ENCODE data around the gene AGPAT4.
"Not testable (repeated sequence)": the region's sequence is repeated elsewhere in the genome, so short reads cannot be mapped to it uniquely, and the experiment has no call there.

Gene AGPAT4, protein sequence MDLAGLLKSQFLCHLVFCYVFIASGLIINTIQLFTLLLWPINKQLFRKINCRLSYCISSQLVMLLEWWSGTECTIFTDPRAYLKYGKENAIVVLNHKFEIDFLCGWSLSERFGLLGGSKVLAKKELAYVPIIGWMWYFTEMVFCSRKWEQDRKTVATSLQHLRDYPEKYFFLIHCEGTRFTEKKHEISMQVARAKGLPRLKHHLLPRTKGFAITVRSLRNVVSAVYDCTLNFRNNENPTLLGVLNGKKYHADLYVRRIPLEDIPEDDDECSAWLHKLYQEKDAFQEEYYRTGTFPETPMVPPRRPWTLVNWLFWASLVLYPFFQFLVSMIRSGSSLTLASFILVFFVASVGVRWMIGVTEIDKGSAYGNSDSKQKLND

DNA sequence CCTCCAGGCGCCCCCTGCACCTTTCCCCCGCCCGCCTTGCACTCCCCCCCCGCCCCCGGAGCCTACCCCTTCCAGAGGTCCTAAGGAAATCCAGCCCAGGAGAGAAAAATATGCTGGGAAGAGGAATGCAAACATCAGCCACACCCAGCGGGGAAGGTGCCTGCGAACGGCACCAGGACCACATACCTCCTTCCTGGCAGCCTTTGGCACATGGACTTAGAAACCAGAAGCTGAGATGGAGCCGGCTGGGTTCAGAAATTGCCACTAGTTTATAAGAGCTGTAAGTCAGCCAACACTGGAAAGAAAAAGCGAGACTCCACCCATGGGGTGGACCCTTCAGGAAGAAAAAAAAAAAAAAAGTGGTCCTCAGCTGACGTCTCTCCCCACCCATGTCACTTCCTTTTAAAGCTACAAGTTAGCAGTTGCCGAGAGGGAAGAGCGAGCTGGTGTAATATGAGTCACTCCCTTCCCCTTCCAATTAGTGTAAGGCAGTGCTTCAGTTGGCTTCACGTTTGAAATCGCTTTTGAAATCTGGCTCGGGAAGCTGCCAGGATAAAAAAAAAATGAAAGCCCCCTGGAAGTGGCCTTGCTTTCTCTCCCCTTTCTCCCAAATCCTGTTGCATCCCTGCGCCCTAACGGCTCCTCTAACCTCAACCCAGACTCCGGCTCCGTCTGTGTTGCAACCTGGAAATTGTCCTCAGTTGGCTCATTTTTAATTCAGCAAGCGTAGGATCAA, at the start of gene AGPAT4:
TSS of gene AGPAT4 (minus strand) at position 310 of the 736 bp plus-strand sequence. CDS start 41,848 bp downstream, outside the sequence.
- DNase-seq = peak; percentile 44 to 52

DNA sequence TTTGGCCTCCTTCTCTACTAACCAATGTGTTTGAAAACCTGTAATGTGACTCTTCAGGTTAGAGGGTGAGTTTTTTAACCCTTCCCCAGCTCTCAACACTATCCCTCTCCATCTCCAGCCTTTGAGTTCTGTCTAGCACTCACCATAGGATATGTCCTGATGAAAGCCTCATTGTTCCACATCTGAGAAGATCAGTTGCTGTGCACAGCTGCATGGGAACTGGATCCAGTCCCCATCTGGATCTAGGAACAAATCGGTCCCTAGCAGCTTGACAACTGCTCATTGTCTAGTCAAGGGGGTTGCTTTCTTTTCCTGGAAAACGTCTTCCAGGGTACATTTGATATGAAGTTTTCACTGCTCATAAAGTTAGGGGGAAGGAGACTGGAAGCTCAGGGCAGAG, 45.4 kb upstream of the AGPAT4 start:
- DNase-seq = no peak

DNA sequence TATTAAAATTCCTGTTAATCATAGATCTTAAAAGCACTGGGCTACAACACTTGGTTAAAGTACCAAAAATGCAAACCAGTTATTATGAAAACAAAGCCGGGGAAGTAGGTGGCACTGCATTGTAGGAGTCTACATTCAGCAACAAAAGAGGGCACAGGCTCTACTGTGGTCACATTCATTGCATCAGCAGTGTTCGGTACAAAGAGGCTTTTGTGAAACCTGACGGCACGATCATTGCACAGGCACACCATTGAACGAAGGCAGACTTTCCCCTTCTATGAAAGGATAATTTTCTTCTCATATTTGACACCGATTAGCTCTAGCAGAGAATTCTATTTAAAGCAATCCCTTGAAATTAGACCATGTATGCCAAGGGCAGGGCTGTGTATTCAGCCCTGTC, 44.6 kb upstream of the AGPAT4 start:
- no peak for DNase-seq

DNA sequence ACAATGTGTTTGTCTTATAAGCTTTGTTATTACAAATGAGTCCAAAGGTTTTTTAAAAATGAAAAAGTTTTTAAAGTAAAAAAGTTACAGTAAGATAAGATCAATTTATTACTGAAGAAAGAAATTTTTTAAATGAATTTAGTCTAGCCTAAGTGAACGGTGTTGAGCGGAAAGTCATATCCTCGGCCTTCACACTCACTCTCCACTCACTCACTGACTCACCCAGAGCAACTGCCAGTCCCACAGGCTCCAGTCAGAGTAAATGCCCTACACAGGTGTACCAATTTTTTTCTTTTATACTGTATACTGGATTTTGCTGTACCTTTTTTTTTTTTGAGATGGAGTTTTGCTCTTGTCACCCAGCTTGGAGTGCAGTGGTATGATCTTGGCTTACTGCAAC, 42.7 kb upstream of the AGPAT4 start:
- no peak for DNase-seq

DNA sequence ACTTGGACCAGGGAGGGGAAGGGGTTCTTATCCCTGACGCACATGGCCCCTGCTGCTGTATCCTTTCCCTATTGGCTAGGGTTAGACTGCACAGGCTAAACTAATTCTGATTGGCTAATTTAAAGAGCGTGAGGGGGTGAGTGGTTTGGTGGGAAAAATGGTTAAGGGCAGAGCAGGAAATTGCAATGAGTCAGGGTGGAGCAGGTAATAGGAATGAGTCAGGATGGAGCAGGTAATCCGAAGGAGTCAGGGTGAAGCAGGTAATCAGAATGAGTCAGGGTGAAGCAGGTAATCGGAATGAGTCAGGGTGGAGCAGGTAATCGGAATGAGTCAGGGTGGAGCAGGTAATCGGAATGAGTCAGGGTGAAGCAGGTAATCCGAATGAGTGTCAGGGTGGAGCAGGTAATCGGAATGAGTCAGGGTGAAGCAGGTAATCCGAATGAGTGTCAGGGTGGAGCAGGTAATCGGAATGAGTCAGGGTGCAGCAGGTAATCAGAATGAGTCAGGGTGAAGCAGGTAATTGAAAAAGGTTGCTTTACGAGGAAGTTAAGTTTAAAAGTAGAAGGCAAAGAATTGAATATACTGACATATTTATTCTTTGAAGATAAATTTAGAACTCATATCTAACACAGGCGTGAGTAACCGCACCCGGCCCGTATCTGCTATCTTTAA, 41.5 kb upstream of the AGPAT4 start:
- not testable (repeated sequence) for DNase-seq

DNA sequence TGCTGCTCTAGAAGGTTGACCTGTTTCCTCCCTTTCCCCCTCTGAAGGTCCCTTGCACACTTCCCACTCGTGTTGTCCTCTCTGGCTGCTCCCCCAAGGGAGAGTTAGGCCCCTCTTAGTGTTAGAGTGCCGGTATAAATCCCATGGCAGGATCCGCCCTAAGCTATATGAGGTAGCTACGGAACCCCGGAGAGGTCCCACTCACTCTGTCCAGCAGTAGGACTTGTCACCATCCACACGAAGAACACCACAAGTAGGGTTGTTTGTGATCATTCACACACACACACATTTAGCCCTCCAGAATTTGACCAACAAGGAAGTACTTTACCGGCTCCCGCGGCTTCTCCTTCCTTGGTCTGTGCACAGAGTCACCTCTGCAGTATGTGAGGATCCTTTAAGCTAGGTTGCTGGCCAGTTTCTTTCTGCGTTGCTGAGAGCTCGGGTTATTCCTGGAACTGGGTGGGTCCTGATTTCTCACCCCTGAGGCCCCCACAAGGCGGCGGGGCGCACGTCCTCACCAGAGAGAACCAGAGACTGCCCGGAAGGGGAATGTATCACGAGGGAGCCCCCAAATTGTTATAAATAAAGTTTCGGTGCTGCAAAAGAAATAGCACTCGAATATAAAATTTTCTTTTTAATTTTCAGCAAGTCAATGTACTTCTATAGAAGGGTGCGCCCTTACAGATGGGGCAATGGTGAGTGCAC, 40.8 kb upstream of the AGPAT4 start:
- DNase-seq = not testable (repeated sequence)

DNA sequence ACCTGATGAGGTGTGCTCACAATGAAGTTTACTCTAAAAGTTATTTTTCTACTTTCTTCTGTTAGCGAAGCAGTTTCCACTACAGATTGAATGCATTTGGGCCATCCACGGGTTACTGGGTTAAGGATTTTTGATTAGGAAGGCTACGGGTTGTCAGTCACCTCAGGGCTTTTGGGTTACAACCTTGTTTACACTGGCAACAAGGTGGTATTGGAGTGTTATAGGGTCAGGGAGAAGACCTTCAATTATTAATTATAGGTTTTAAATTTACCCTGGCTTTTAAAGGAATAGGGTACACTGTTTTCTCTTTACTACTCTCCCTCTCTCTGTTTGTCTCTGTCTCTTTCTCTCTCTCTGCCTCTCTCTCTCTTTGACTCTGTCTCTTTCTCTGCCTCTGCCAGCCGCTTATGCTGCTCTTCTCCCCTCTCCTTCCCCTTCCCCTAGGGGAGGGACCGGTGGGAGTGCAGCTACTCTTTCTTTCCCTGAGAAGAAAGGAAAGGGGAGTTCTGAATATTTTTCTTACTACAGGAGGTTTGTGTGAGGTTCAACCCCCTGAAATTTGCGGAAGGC, 40.2 kb upstream of the AGPAT4 start:
- no peak for DNase-seq

DNA sequence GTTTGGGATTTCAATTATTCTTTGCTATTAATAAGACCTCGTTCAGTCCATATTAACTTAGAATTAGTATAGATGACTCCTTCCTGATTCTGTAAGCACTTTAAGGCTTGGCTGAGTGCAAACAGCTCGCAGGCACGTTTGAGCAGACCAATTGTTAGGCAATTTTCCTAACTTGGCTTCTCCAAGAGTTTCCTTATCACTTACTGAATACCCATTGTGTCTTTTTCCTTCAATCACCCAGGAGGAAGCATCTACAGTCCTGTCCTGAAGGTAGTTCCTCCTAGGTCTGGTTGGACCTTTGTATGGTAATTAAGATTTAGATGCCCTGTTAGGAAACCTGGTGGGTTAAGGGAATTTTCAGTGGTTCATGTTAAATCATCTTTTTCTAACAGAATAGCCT, 39.6 kb upstream of the AGPAT4 start:
- DNase-seq = not testable (repeated sequence)

DNA sequence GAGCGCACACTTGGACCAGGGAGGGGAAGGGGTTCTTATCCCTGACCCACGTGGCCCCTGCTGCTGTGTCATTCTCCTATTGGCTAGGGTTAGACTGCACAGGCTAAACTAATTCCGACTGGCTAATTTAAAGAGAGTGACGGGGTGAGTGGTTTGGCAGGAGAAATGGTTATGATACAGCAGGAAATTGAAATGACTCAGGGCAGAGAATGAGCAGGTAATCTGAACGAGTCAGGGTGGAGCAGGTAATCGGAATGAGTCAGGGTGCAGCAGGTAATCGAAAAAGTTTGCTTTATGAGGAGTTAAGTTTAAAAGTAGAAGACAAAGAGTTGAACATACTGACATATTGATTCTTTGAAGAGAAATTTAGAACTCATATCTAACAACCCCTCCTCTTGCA, 35.9 kb upstream of the AGPAT4 start:
- DNase-seq = not testable (repeated sequence)

DNA sequence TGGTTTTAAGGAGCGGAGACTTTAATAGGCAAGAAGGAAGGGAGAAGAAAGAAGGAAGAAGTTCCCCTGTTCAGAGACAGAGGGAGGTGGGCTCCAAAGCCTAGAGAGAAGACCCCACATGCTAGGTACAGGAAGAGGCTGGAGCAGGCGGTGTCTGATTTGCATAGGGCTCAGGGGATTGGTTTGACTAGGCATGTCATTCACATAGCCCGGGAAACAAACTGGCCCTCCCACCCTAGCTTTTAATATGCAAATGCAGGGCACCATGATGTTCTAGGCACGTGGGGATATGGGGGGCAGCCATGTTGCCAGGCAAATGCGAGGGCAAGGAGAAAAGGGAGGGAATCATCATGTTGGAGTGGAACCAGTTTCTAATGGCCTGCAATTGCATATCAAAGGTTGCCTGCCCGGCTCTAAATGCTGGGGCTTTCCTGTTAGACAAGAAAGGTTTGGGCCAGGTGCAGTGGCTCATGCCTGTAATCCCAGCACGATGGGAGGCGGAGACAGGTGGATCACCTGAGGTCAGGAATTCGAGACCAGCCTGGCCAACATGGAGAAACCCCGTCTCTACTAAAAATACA, 34.3 kb upstream of the AGPAT4 start:
- no peak for DNase-seq

DNA sequence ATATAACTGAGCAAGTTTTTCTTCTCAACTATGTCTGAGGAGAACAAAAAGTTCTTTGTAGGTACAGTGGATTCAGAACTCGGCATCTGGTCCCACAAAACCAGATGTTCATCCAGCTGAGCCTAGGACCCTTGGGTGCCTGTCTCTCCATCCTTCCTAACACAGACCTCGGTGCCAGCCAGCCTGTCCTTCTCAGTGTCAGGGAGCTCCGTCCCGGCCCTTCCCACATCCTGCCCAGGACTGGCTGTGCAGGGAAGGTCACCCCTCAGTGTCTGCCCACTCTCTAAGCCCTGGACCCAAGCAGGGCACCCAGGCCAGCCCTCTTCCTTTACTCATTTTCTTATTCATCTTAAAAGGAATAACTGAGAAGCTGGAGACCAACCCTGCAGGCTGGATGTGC, 32.0 kb upstream of the AGPAT4 start:
- no peak for DNase-seq

DNA sequence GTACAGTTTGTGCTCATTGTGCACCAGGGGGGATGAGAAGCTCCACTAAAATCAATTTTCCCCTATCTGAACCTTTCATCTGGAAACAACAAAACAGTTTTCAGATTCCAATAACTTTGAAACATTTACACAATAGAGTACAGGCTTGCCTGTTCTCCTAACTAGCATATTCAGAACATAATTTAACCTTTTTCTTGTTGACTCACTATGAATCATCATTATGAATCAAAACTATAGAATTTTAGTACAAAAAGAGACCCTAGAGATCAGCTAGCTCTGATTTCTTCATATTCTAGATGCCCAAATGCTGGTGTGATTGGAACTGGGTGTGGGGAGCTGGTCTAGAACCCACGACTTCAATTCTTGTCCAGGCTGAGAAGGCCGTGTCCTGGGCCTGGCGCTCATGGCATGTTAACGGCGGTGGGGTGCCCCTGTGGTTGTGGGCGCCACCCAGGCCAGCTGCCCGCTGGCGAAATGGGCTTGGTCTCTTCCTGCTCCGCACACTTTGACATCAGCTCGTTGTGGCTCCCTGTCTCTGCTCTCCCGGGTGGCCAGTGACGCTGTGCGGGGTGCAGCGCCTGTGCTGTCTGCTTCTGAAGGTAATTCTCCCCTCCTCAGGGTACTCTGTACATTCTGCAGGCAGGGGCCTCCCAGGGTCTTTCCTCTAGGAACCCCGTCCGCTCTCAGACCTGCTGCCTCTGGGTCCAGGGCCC, 29.9 kb upstream of the AGPAT4 start:
- no peak for DNase-seq

DNA sequence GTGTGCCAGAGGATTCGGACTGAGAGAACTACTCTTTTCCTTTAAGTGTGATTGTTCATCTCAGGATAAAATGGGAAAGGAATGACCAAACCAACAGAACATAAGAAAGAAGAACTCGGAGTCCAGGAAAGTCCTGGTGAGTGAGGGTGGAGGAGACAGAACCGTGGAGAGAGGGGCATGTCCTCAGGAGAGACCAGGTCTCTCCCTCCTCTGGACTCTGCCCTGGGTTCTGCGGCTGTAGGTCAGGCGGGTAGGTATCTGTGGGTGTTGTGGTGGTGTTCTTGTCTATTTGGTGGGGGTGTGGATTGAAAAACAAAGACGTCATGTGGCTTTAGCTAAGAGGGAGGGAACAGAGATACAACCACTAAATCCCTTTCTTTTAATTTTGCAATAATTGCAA, 29.1 kb upstream of the AGPAT4 start:
- DNase-seq = no peak

DNA sequence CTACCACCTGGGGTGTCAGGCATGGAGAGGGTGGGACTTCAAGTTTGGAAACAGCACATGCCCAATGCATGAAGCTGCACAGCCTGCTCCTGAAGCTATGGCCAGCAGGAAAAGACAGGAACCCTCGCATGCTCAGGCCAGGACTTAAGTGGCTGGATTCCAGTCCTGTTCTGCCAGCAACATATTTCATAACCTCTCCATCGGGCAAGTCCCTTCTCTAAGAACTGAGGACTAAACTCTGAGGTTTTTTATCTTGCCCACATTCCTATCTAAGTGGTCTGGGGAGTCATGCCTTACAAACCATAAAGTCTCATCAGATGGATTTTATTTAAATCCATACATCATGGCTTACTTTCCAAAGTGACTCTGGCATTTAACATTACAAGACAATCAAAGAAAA, 27.5 kb upstream of the AGPAT4 start:
- DNase-seq = no peak

DNA sequence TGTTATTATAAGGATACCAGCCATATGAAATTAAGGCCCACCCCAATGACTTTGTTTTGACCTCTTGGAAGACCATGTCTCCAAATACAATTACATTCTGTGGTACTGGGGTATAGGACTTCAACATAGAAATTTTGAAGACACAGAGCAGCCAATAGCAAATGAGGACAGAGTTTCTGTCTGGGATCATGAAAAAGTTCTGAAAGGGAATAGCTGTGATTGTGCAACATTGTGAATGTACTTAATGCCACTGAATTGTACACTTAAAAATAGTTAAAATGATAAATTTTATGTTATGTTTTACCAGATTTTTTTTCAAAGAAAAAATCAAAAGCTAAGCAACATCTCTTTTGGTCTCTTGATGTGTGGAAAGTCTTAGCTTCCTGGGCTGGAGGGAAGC, 27.0 kb upstream of the AGPAT4 start:
- no peak for DNase-seq

DNA sequence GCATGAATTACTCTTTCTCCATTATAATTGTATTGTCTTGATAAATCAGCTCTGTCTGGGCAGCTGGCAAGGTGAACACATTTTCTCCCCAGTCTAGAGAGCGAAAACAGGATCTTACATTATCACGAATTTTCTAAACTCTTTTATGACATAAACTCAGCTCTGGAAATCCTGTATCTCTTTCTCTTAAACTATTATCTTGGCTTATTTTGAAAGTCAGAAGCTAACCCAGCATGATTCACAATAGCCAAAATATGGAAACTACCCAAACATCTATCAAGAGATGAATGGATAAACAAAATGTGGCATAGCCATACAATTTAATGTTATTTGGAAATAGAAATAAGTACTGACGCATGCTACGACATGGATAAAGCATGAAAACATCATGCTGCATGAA, 25.9 kb upstream of the AGPAT4 start:
- DNase-seq = no peak

DNA sequence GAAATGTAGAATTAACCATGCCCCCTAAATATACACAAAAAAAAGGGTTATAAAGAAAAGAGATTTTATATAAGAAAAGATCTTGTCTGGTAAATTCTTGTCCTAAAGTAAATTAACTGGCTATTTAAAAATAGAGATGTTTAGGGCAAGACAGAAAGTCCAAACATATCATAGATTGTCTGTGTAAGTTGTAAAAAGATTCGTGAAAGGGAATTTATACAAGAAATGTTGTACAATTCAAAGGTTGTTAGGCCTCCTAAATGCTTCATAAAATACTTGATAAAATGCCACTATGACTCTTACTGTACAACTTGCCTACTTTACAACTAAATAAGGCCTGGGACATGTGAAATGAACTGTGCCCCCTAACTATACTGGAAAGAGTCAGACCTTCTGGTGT, 21.9 kb upstream of the AGPAT4 start:
- DNase-seq = no peak

DNA sequence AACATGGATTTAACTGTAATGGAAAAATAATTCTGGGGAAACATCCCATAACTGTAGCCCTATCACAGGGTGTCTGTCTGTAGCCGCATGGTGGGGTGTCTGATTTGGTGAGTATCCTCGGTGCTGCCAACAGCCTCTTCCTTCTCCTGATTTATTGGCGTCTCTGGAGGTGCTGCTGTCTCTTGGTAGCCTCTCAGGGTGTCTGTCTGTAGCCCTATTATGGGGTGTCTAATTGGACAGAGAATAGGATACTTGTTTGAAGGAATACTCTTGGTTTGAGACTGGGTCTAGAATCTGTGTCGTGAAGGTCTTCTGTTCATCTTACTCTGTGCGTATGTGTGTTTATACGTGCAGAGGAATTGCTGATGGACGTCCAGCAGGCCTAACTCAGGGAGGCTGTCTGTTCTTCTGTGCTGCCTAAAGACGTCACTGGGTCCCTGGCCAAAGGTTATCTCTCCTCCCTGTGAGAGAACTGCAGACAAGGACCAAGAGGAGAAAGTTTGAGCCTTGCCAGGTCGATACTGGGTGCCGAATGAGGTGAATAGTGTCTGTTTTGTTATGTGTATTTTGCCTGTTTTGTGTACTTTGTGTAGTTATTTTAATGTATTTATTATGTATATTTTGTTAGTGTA, 18.9 kb upstream of the AGPAT4 start:
- no peak for DNase-seq

DNA sequence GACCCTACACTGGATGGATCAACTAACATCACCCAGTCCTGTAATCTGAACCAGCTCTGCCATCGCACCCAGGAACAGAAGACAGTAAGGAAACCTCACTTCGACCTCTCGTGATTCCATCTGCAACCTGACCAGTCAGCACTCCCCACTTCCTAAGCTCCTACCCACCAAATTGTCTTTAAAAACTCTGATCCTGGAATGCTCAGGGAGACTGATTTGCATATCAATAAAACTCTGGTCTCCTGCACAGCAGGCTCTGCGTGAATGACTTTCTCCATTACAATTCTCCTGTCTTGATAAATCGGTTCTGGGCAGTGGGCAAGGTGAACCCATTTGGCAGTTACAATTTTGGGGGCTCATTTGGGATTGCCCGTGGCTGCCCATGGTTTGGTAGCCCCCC, 18.3 kb upstream of the AGPAT4 start:
- no peak for DNase-seq

DNA sequence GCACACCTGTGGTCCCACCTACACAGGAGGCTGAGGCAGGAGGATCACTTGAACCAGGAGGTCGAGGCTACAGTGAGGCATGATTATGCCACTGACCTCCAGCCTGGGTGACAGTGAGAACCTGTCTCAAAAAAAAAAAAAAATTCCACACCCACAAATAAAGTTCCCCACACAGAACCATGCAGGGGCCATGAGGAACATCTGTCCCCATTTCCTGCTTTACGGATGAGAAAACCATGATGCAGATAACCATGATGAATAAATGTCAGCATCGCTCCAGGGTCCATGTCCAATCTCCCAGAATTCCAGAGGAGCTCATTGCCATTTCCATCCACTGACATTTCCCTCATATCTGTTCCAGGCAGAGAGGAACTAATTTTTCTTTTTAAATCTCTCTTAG, 16.9 kb upstream of the AGPAT4 start:
- DNase-seq = no peak

DNA sequence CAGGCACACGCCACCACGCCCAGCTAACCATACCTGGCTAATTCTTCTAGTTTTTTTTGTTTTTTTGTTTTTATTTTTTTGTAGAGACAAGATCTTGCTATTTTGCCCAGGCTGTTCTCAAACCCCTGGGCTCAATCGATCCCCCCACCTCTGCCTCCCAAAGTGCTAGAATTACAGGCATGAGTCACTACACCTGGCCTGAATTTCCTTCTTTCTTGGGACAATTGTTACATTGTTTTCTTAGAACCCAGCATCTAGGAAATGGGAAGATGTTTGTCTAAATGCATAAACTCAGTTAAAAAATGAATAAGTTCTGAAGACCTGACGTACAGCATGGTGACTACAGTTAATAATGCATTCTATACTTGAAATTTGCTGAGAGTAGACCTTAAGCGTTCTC, 10.8 kb upstream of the AGPAT4 start:
- DNase-seq = no peak

Measured in activated CD4-positive, alpha-beta T cell treated with anti-CD3 and anti-CD28 coated beads, Interleukin-2, amount 50 U/mL, for 4 hours (primary cell).